DMS114 treated with DMSO at 0.1 percent for 48 hours (cell line): ENCODE data around the gene SNRPD2.
"Not testable (repeated sequence)": the region's sequence is repeated elsewhere in the genome, so short reads cannot be mapped to it uniquely, and the experiment has no call there.

Experiments used
- DNase-seq: peaks from one replicate; lab custom pipeline; 2025; ENCODE audit not compliant: unreplicated experiment; lab: John Stamatoyannopoulos, UW

Gene SNRPD2

DNA sequence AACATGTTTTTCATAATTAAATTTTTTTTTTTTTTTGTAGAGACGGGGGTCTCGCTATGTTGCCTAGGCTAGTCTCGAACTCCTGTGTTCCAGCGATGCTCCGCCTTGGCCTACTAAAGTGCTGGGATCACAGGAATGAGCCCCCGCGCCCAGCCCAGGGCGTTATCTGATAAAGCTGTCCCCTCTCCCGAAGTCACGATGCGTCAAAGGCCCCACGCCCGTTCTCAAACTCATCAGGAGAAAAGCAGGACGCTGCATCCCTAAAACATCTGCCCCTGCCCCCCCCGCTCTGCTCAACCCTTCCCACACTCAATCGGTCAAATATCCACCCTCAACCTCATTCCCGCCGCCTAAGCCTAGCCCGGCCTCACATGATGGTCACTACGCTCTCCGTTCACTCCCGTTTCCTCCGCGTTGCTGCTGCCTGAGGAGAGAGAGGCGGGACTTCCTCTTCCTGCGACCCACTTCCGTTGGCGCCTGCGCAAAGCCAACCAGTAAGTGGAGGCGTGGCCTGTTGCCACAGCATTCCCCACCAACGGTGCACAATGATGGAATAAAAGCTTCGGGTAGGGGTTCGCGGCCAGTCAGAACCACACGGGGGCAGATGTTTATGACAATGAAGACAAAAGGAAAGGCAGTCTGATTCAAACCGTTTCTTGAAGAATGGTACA, at the start of gene SNRPD2:
TSS of gene SNRPD2 (minus strand) at position 438 of the 671 bp plus-strand sequence. CDS start at position 373, 65 bp downstream.
- peak; percentile 84 for DNase-seq

GRCh38 chr19:45739498-45740439, 48.0 kb upstream of the SNRPD2 start:
- DNase-seq: no peak

DNA sequence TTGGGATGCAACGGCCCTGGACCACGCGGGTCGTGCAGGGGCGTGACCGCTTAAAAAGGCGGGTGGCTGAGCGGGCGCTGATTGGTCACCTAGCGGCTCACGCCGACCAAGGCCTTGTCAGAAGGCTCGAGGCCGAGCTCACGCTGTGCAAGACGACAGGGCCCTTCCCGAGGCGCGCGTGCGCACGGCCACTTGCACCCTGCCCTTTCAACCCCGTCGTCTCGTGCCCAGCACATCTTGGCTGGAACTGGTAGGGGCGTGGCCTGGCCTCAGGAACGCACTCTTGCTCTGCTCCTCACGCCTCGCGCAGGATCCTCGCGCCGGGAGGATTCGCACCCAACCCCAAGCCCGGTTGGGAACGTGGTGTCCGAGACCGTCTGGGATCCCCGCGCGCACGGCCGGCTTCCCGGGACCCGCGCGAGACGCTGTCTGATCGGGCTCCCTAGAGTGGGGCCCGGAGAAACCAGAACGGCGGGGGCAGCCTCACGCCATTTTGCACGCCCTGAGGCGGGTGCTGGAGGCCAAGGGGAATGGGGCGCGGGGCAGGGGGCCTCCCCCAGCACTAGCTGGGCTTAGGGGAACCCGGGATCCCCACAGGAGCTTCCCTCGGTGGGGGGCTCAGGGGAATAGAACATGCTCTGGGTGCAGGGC, 41.5 kb upstream of the SNRPD2 start, which contains the start of gene MEIOSIN:
TSS of gene MEIOSIN (plus strand) at position 280 of the 651 bp plus-strand sequence. CDS start 1,938 bp downstream, outside the sequence.
- DNase-seq: no peak

DNA sequence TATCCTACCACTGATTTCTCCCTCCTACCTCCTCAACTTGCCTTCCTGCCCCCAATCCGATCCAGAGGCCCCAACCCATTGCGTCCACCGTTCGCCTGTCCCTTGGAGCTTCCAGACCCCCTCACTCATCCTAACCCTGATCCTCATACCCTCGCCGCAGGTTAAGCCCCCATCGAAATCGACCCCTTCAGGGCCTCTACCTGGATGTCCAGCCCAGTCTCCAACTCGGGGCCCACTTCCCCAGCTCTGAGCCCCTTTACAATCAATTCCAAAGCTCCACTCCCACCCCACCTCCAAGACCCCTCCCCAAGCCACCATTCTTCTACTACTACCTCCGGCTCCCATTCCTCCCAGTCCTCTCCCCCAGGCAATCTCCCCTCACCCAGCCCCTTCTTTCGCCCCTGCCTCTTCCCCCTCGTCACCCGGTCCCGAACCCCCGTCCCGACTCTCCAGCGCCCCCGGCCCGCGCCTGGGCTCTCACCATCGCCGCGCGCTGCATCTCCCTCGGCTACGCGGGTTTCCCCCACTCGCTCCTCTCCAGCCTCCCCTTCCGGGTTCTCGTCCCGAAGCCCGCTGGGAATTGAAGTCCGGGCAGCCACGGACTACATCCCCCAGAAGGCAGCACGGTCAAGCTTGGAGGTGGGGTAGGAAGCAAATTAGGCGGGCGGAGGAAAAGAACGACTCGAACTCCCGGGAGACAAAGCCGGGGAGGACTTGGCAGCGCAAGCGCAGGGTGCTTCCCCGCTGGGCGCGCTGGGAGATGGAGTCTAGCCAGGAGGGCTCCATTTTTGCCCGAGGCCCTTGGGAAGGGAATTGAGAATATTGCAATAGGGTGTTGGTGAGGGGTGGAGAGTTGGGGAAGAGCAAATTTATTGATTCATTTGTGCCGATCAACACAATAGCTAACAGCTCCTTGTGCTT, 38.9 kb upstream of the SNRPD2 start, which contains the start of gene FBXO46:
TSS of gene FBXO46 (minus strand) at position 529 of the 921 bp plus-strand sequence. CDS start 17,401 bp downstream, outside the sequence.
- DNase-seq: peak; percentile 91

GRCh38 chr19:45729800-45730290, 38.1 kb upstream of the SNRPD2 start:
- DNase-seq: no peak

GRCh38 chr19:45728683-45729082, 36.9 kb upstream of the SNRPD2 start:
- not testable (repeated sequence) for DNase-seq

DNA sequence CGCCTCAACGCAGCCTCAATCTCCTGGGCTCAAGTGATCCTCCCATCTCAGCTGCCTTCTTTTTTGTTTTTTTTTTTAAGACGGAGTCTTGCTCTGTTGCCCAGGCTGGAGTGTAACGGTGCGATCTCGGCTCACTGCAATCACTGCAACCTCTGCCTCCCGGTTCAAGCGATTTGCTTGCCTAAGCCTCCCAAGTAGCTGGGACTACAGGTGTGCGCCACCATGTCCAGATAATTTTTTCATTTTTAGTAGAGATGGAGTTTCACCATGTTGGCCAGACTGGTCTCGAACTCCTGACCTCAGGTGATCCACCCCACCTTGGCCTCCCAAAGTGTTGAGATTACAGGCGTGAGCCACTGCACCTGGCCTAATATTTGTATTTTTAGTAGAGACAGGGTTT, 28.3 kb upstream of the SNRPD2 start:
- DNase-seq: not testable (repeated sequence)

DNA sequence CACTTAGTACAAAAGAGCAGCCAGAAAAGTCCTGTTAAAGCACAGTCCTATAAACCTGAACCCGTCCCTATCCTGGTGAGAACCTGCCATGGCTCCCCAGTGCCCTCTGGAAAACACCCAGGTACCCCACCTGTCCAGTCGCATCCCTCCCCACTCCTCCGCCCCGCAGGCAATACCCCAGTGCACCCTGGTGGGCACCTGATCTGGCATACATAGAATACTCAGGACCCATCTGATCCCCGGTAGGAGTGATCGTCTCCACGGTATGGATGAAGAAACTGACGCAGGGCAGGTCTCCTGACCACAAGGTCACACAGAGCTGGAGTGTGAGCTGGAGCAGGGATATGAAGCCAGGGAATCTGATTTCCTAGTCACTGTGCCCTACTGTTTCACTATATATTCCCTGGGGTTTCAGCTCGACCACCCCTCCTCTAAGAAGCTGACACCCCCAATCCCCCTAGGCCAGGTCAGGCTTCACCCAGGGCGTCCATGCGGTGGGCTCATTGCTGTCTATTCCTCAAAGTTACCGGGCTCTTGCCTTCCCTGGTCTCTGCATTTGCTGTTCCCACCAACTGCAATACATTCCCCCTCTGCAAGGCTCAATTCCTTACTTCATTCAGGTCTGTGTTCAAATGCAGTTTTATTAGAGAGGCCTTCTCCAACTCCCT, 26.4 kb upstream of the SNRPD2 start:
- DNase-seq: no peak

- DNase-seq: peak; percentile 92
Measured at GRCh38 chr19:45717131-45717982, 25.6 kb upstream of the SNRPD2 start.

DNA sequence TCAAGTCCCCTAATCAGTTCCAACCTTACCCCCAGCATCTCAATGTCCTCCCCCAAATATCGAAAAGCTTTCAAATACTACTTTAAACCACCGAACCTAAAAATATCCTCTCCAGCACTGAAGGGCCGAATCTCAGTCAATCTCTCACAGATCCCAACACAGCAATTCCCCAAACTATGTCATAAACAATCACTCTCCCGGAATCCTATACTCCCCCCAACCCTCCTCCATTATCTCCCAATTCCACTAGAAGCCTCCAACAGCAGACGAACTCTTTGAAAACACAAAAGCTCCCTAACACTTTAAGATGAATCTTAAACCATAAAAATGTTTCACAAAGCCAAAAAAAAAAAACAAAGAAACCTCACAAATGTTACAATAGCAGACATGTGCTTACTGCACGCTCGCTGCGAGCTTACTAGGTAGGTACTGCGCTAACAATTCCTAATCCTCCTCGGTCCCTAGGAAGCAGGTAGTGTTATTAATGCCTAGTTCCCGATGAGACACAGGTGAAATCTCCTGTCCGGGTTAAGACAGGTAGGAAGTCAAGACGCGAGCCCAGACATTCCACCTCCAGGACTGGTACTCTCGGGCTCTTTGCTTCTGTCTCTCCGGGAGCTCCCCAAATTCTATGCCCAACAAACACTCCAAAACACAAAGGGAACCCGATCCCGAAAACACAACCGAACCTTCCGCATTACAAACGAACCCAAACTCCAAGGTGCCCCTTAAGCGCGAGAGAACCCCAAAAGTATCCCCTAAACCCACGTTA, 24.8 kb upstream of the SNRPD2 start:
- DNase-seq: no peak

DNA sequence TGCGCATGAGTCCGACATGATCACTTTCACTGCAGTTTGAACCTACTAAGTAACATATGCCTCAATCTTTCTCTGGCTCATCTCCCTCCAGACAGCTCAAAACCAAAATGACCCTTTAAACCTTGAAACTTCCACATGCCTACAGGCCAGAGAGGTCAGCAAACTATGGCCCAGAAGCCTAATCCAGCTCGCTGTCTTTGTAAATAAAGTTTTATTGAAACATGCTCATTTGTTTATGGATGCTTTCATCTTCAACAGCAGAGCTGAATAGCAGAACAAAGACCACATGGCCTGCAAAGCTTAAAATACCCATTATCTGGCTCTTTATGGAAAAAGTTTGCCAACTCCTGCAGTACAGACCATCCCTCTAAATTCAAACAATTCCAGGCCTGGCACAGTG, 23.4 kb upstream of the SNRPD2 start:
- DNase-seq: no peak

DNA sequence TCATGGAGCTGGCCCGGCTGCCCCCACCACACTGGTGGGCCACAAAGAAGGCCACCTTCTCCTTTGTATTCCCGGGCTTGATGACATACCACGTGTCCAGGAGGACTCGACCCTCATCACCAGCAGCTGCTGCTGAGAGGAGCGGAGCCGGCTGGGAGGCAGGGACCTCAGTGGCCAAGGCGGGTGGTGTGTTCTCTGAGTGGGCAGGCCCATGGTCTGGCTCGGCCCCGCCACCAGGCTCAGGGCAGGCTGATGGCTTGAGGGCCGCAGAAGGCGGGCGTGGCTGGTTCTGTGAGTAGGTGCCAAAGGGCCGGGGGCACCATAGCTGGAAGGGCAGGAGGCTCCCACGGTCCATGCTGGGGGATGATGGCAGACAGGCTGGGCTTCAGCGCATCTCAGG, 21.4 kb upstream of the SNRPD2 start:
- no peak for DNase-seq

GRCh38 chr19:45712699-45713067, 20.9 kb upstream of the SNRPD2 start:
- no peak for DNase-seq

DNA sequence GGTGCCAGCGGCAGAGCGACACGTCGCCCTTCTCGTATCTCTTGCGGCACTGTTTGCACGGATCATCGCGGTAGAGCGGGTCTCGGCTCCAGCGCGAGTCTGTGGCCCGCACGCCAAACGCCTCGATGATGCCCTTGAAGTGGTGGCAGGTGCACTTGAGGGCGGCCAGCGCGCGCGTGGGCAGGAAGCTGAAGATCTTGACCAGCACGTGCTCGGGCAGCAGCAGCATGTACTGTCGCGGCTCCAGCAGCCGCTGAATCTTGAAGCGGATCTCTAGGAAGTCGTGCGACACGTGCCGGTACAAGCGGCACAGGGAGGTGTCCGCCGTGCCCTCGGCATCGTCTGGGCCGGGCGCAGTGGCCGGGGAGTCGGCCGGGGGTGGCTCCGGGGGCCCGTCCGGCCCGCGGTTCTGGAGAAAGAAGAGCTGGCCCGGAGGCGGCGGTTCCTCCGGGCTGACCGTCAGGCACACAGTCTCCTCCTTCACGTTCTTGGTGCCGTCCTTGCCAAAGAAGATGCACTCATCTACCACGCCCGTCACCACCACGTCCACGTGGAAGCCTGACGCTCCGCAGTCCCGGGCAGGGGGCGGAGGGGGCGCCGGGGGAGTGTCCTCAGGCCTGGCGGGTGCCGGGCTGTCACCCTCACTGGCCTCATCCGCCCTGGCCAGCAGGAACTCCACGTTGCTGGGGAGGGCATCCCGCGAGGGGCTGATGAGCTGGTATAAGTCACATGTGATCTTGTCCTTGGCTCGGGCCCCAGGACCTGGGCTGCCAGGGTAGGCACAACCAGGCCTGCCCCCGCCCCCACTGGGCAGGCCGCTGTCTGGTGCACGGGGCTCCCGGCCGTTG, 20.3 kb upstream of the SNRPD2 start:
- no peak for DNase-seq

GRCh38 chr19:45710356-45711130, 18.8 kb upstream of the SNRPD2 start:
- no peak for DNase-seq

DNA sequence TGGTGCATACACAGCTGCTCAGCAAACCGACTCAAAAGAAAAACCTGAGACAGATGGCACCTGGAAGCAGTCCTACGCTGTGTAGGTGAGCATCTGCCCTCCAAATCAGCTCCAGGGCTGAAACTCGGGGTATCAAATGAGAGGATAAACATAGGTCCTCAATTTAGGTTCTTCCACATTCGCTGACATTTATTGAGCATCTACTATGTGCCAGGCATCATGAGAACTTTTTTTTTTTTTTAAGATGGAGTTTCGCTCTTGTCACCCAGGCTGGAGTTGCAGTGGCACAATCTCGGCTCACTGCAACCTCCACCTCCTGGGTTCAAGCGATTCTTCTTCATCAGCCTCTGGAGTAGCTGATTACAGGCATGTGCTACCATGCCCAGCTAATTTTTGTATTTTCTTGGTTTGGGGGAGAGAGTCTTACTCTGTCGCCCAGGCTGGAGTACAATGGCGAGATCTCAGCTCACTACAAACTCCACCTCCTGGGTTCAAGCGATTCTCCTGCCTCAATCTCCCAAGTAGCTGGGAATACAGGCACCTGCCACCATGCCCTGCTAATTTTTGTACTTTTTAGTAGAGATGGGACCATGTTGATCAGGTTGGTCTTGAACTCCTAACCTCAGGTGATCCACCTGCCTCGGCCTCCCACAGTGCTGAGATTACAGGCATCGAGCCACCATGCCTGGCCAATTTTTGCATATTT, 14.1 kb upstream of the SNRPD2 start:
- no peak for DNase-seq
